A549 (cell line): ENCODE measurements around the gene RNU6-9. TPM values are rescaled to one million over a fixed set of nuclear protein-coding genes. Genes with fewer than 3 reads are reported as not detected.
"Not testable (repeated sequence)": the region's sequence is repeated elsewhere in the genome, so short reads cannot be mapped to it uniquely, and the experiment has no call there.

Experiments
- ATAC-seq, 2 experiments: fragments of 200-7000 bp in 1 of 2; fragments of >200 bp in 1 of 2; cut with Nextera tagmentation in 1 of 2; cut with Tn5 transposase in 1 of 2; 3 replicates each; pipeline versions ENCODE4 v1.8.0 to v1.9.1; 2018 to 2020; ENCODE audit warnings: mild to moderate bottlenecking in 1 of 2, moderate library complexity in 1 of 2
- CTCF ChIA-PET: fragments of 300-600 bp; sonication (Branson Sonifier 250); formaldehyde crosslinking; extraction: SDS; loops from one replicate; lab custom pipeline; 2021; ENCODE audit warnings: antibody characterized with exemption, inconsistent platforms; lab: Yijun Ruan, JAX
- POLR2A ChIA-PET: fragments of 350-600 bp; formaldehyde crosslinking; extraction: SDS; loops from one replicate; lab custom pipeline; 2021; ENCODE audit warnings: antibody characterized with exemption, inconsistent platforms; lab: Yijun Ruan, JAX
- DNase-seq, 2 experiments: peaks; one replicate each; pipeline versions ENCODE4 v3.0.0 to v3.0.0-alpha.2; 2011 to 2016; ENCODE audit warnings: low read depth in 1 of 2, low spot score in 1 of 2
- FAIRE-seq: peaks from 2 replicates; lab custom pipeline; 2011; peaks lifted over from hg19 to GRCh38; lab: Jason Lieb, UNC
- H3K27ac ChIP-seq, 2 experiments: fragments of >200 bp; sonication (Bioruptor Twin); formaldehyde crosslinking; 3 replicates each; pipeline ENCODE4 v1.5.1; 2016 to 2017
- H3K4me1 ChIP-seq: fragments of >200 bp; sonication (Bioruptor Twin); formaldehyde crosslinking; 3 replicates; pipeline ENCODE4 v1.6.1; 2016
- H3K4me2 ChIP-seq: fragments of >200 bp; sonication (Bioruptor Twin); formaldehyde crosslinking; 3 replicates; pipeline ENCODE4 v1.6.1; 2016
- H3K4me3 ChIP-seq: fragments of >200 bp; sonication (Bioruptor Twin); formaldehyde crosslinking; 3 replicates; pipeline ENCODE4 v1.5.1; 2016
- H3K9me3 ChIP-seq: fragments of >200 bp; sonication (Bioruptor Twin); formaldehyde crosslinking; 3 replicates; pipeline ENCODE4 v1.6.1; 2016
- ATOH8 ChIP-seq: fragments of 250-450 bp; sonication (Bioruptor Pico); IDR thresholded peaks from 2 replicates; pipeline ENCODE4 v1.5.0; 2020; ENCODE audit warnings: low read depth, mild to moderate bottlenecking, moderate library complexity
- CEBPB ChIP-seq, 2 experiments: fragments of >200 bp in 1 of 2; sonication (Bioruptor Twin) in 1 of 2; formaldehyde crosslinking in 1 of 2; IDR thresholded peaks; 2 replicates each; pipeline ENCODE4 v1.6.1; 2012 to 2016
- CHD4 ChIP-seq: fragments of 200-600 bp; sonication (generic); IDR thresholded peaks from 2 replicates; pipeline ENCODE4 v1.6.1; 2016; ENCODE audit warnings: antibody characterized with exemption, mild to moderate bottlenecking, borderline replicate concordance
- FOXS1 ChIP-seq: fragments of 250-450 bp; sonication (Bioruptor Pico); IDR thresholded peaks from 2 replicates; pipeline ENCODE4 v1.5.0; 2020; ENCODE audit warnings: mild to moderate bottlenecking, moderate library complexity
- HDAC2 ChIP-seq: fragments of 200-600 bp; sonication (generic); IDR thresholded peaks from 2 replicates; pipeline ENCODE4 v1.6.1; 2016
- HOXA7 ChIP-seq: fragments of 250-450 bp; sonication (Bioruptor Pico); IDR thresholded peaks from 2 replicates; pipeline ENCODE4 v1.5.0; 2020; ENCODE audit warnings: mild to moderate bottlenecking, moderate library complexity
- MAX ChIP-seq: IDR thresholded peaks from 2 replicates; pipeline ENCODE4 v1.6.1; 2012
- NPAS2 ChIP-seq: fragments of 250-450 bp; sonication (Bioruptor Pico); IDR thresholded peaks from 2 replicates; pipeline ENCODE4 v1.8.0; 2022; ENCODE audit warnings: mild to moderate bottlenecking, moderate library complexity, borderline replicate concordance
- NR3C1 ChIP-seq: fragments of >200 bp; sonication (Bioruptor Twin); formaldehyde crosslinking; IDR thresholded peaks from 3 replicates; pipeline ENCODE4 v1.6.1; 2017
- PHF8 ChIP-seq: fragments of 200-600 bp; sonication (generic); IDR thresholded peaks from 2 replicates; pipeline ENCODE4 v1.6.1; 2016; ENCODE audit warnings: low read depth, mild to moderate bottlenecking, antibody characterized with exemption, moderate library complexity, borderline replicate concordance
- SMC3 ChIP-seq: fragments of >200 bp; sonication (Bioruptor Twin); formaldehyde crosslinking; IDR thresholded peaks from 3 replicates; pipeline ENCODE4 v1.6.1; 2018; ENCODE audit warnings: inconsistent platforms
- SREBF2 ChIP-seq: fragments of 450-650 bp; IDR thresholded peaks from 2 replicates; pipeline ENCODE4 v1.6.1; 2014; ENCODE audit warnings: mild to moderate bottlenecking, moderate library complexity
- TFCP2L1 ChIP-seq: fragments of 250-450 bp; sonication (Bioruptor Pico); IDR thresholded peaks from 2 replicates; pipeline ENCODE4 v1.5.0; 2021; ENCODE audit warnings: mild to moderate bottlenecking
- ZC3H11A ChIP-seq: fragments of 450-650 bp; IDR thresholded peaks from 2 replicates; pipeline ENCODE4 v1.6.1; 2014; ENCODE audit warnings: antibody characterized with exemption, mild to moderate bottlenecking
- ZFP36 ChIP-seq: fragments of 450-650 bp; IDR thresholded peaks from 2 replicates; pipeline ENCODE4 v1.6.1; 2014; ENCODE audit warnings: borderline replicate concordance; ENCODE audit not compliant: partially characterized antibody
- ZSCAN20 ChIP-seq: fragments of 250-450 bp; sonication (Bioruptor Pico); IDR thresholded peaks from 2 replicates; pipeline ENCODE4 v1.8.0; 2022; ENCODE audit warnings: mild to moderate bottlenecking, moderate library complexity
- WGBS: methylation state at CpG from one replicate; pipeline ENCODE4 v1.1.6; 2017; ENCODE audit errors: missing lambda C conversion rate; 5-methylcytosine and 5-hydroxymethylcytosine counted together
- polyA plus RNA-seq, 4 experiments: library from polyadenylated mRNA; depleted of rRNA in 3 of 4; stranded (reverse); fragments of >200 nt; fragmentation: RNase III in 1 of 4; extraction: RNeasy Plus Mini Kit Qiagen cat#74134 plus additional on column Dnase treatment in 1 of 4; gene quantifications; 2 replicates in 3 of 4; 3 replicates in 1 of 4; pipeline ENCODE4 v1.2.3, GENCODE V29; 2011 to 2017
- TF ChIP-seq, protein P1 (sequence below): fragments of 450-650 bp; IDR thresholded peaks from 2 replicates; pipeline ENCODE4 v1.6.1; 2014; ENCODE audit warnings: antibody characterized with exemption

RNU6-9 gene
- polyA plus RNA-seq, 2 of the 4 experiments (the other 2 are of a cell fraction): not detected

DNA sequence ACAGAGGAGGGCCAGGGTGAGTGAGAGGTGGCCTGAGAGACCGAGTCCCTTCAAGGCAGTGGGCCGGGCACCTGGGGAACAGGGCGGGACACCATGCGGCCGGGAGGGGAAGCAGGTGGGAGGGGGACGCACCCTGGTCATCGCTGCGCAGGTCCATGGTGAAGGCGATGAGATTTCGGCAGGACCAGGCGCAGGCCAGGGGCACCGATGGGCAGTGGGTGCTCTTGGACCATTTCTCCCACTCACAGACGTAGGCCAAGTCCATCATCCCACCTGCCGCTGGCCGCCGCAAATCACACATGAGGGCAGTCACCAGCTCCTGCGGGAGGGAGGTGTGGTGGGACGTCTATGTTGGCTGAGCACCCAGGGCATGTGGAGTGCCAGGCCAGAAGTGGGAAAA is 2.5 kb upstream of the RNU6-9 start:
- H3K27ac ChIP-seq: no peak overlapping the region
- no peak for FAIRE-seq
- H3K4me3 ChIP-seq: no peak overlapping the region
- no peaks in the 10 kb centered on the region for H3K9me3 ChIP-seq
- 93% methylated on average over 11 of the region's 18 CpGs for WGBS
- CTCF ChIA-PET: no interaction called here
- no peak for ATAC-seq
- H3K4me2 ChIP-seq: no peak overlapping the region
- POLR2A ChIA-PET: no interaction called here
- TF ChIP-seq ATOH8 (CRISPR knock-in tag) (no peak), HOXA7 (CRISPR knock-in tag) (no peak), ZC3H11A (no peak), SREBF2 (no peak), ZFP36 (no peak), MAX (no peak)
- DNase-seq: no peak
- H3K4me1 ChIP-seq: no peaks in the 10 kb centered on the region

GRCh38 chr19:891421-892200 is 1.7 kb upstream of the RNU6-9 start:
- H3K9me3 ChIP-seq, CTCF ChIA-PET, DNase-seq, POLR2A ChIA-PET, H3K4me1 ChIP-seq, FAIRE-seq, ATAC-seq: not testable (repeated sequence)
- peak overlapping the region in 1 of 2 experiments; percentile 100; a peak in 3 of 6 replicates for H3K27ac ChIP-seq
- H3K4me2 ChIP-seq: peak overlapping the region; percentile 95
- peak overlapping the region; percentile 89; the same call in 2 of the 3 replicates for H3K4me3 ChIP-seq
- WGBS: 87% methylated on average over 15 of the region's 50 CpGs

DNA sequence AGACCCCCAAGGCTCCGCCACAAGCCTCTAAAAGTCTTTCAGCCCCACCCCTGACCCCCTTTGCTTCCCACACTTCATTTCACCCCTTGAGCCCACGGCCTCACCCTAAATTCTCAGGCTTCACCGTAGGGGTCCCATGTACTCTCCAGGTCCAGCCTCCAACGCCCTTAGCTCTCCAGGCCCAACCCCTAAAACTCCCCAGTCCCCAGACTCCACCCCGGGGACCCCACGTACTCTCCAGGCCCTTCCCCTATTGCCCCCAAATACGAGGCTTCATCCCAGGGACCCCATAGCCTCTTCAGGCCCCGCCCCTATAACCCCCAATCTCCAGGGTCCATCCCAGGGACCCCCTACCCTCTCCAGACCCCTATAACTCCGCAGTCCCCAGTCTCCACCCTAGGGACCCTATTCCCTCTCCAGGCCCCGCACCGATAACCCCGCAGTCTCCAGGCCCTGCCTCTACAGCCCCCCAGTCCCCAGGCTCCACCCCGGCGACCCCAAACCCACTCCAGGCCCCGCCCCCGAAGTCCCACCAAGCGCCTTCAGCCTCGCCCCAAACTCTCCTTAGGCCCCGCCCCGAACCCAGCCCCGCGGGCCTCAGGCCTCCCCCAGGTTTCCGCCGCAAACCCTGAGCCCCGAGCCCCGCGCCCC is 916 bp upstream of the RNU6-9 start:
- TF ChIP-seq, protein P1, sequence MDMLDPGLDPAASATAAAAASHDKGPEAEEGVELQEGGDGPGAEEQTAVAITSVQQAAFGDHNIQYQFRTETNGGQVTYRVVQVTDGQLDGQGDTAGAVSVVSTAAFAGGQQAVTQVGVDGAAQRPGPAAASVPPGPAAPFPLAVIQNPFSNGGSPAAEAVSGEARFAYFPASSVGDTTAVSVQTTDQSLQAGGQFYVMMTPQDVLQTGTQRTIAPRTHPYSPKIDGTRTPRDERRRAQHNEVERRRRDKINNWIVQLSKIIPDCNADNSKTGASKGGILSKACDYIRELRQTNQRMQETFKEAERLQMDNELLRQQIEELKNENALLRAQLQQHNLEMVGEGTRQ: no peak
- TF ChIP-seq TFCP2L1 (CRISPR knock-in tag): no peak
- TF ChIP-seq ZSCAN20: no peak
- no peak for TF ChIP-seq CHD4
- TF ChIP-seq CEBPB (IDR thresholded peaks at IDR 0.05): no peak
- TF ChIP-seq FOXS1: no peak
- no peak for TF ChIP-seq SMC3
- no peak for TF ChIP-seq HDAC2
- TF ChIP-seq PHF8: no peak
- TF ChIP-seq NR3C1: no peak
- TF ChIP-seq NPAS2 (CRISPR knock-in tag): no peak
- CTCF ChIA-PET: interaction anchor here (0.8 to 1.4 kb wide), 2 partner anchors 14 to 89 kb away, joined by 3 to 5 read pairs; no protein-coding TSS in a partner anchor
- WGBS: 34% methylated on average over 5 of the region's 27 CpGs
- H3K9me3 ChIP-seq: no peaks in the 10 kb centered on the region
- FAIRE-seq (no peak), DNase-seq (no peak), ATAC-seq (peak in 1 of 2 experiments; percentile 6; a peak in 1 of 6 replicates)
- peak overlapping the region; percentile 98 to 100 for H3K27ac ChIP-seq
- POLR2A ChIA-PET: interaction anchor here (1.1 kb wide), 2 partner anchors 13 to 31 kb away, joined by 3 to 8 read pairs; no protein-coding TSS in a partner anchor
- H3K4me3 ChIP-seq: peak overlapping the region; percentile 89
- no peaks in the 10 kb centered on the region for H3K4me1 ChIP-seq
- H3K4me2 ChIP-seq: peak overlapping the region; percentile 95
